Cerebellar cortex (tissue), 1 donor: ENCODE results near the gene PRR23E.

Experiments used
- DNase-seq: peaks from one replicate; pipeline ENCODE4 v3.0.0-alpha.2; 2015; ENCODE audit warnings: low spot score

PRR23E gene

DNA sequence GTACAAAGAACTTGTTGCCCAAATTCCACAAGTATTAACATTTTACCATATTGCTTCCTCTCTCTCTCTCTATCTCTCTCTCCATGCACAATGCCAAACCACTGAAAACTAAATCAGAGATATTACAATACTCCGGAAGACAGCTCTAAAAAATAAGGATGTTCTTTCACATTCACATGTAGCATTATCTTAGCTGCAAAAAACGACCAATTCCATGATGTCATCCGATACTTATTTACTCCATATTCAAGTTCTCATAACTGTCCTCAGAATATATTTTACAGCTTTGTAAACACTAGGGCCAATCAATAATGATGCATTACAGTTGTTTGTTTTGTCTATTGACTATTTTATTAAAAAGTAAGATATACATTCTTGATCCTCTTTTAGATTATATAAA, 7.7 kb upstream of the PRR23E start:
- no peak for DNase-seq

DNA sequence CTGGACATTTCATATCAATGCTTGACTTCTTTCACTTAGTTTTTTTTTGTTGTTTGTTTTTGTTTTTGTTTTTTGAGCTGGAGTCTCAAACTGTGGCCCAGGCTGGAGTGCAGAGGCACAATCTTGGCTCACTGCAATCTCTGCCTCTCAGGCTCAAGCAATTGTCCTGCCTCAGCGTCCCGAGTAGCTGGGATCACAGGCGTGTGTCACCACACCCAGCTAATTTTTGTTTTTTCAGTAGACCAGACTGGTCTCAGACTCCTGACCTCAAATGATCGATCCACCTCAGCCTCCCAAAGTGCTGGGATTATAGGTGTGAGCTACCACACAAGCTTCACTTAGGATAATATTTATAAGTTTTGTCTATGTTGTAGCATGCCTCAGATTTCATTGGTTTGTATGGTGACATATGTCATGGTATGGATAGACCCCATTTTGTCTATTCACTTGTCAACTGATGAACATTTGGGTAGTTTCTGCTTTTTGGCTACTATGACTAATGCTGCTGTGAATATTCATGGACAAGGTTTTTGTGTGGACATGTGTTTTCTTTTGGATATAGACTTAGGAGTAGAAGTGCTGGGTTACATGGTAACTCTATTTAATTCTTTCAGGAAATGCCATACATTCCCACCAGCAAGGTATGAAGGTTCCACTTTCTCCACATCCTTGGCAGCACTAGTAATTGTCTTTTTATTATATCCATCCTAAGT, 6.8 kb upstream of the PRR23E start:
- DNase-seq: no peak

DNA sequence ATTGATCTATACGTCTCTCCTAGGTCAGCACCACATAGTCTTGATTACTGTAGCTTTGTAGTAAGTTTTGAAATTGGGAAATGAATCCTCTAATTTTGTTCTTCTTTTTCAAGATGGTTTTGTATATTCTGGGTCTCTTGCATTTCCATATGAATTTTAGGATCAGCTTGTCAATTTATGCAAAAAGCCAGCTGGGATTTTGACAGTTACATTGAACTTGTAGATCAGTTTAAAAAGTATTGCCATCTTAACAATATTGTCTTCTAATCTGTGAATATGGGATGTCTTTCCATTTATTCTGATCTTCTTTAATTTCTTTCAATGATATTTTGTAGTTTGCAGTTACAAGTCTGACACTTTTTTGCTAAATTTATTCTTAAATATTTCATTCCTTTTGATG, 5.6 kb upstream of the PRR23E start:
- no peak for DNase-seq

DNA sequence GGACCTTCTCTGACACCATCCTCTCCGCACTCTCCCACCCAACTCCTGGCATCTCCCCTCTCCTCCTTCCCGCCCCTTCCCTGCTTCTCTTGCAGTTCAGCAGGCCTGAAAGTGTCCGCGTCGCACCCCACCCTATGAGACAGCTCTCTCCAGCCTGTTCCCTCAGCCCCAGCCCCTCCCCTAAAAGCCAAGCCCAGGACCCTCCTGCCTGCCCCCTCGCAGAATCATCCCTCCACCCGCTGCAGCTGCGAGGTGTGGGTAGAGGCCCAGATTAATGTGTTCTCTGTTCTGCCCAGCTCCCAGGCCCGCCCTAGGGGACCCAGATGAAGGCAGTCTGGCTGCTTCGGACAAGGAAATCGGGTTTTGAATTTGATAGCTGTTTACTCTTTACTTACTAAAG, 410 bp downstream of the PRR23E start:
- DNase-seq: no peak

DNA sequence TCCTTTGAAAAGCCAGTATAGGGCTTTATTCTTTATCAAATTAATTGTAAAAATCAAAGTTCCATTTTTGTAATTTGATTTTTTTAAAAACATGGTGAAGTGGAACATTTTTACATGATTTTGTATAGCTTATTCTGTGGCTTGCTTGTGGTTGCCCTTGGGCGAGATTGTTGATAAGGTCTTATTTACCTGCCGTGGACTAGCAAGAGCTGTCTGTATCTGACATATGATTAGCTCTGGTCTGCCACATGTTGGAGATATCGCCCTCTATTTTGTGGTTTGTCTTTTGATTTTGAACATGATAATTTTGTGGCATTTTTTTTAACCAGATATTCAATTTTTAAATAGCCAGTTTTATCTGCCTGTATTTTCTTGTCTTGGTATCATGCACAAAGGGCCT, 844 bp downstream of the PRR23E start:
- no peak for DNase-seq

DNA sequence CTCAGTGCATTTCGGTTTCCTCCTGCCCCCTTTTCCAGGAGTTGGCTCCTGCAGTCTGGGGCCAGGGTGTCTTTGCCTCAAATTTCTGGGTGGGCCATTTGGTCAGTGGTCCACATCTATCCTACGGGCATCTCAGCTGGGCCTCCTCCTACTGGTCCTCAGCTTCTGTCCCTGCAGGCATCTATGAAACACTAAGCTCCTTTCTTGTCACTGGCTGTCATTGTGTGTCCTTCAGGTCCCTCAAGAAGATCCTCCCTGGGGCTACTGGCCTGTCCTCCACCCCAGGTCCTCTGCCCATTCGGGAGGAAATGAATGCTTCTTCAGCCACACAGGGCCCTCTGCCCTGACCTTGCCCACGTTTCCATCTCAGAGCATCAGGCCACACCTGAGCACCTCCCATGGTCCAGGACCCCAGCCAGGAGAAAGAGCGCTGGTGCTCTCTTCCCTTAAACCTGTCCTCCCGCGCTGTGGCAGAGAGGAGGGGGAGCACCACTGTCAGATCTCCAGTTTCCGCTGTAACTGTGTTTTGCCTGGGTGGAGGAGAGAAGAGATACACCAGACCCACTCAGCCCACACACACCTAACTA, 1.8 kb downstream of the PRR23E start:
- DNase-seq: no peak

DNA sequence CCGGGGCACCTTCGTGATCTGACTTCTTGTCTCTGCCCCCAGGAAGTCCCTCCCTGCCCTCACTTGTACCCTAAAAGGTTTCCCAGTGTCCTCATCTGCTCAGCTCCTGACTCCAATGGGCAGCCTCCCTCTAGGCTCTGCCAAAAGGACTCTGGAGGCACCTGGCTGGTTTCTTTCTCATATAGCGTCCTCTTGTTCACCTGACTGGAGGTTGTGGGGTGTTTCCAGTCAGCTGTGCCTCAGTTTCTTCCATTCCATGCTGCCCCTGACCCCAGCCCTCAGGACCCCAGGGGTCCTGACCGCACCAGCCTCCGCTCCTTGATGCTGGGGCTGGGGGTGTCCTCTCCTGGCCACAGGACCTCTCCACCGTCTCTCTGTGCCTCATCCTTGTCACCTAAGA, 2.5 kb downstream of the PRR23E start:
- DNase-seq: no peak

DNA sequence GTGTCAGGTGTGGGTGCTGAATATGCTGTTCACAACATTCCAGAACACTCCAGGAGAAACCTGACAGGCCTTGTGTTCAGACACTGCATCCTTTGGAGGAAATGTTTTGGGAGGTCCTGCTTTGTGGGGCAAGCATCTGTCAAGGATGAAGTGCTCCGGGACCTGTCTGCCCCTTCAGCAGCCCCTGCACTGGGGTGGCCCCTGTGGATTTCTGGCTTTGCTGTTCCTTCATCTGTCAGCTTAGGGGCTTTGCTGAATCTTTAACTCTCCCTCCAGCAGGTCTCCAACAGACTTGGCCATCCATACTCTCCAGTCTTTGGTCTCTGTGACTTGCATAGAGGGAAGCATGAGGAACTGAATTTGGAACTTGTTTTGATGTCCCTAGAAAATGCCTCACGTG, 3.1 kb downstream of the PRR23E start:
- no peak for DNase-seq

DNA sequence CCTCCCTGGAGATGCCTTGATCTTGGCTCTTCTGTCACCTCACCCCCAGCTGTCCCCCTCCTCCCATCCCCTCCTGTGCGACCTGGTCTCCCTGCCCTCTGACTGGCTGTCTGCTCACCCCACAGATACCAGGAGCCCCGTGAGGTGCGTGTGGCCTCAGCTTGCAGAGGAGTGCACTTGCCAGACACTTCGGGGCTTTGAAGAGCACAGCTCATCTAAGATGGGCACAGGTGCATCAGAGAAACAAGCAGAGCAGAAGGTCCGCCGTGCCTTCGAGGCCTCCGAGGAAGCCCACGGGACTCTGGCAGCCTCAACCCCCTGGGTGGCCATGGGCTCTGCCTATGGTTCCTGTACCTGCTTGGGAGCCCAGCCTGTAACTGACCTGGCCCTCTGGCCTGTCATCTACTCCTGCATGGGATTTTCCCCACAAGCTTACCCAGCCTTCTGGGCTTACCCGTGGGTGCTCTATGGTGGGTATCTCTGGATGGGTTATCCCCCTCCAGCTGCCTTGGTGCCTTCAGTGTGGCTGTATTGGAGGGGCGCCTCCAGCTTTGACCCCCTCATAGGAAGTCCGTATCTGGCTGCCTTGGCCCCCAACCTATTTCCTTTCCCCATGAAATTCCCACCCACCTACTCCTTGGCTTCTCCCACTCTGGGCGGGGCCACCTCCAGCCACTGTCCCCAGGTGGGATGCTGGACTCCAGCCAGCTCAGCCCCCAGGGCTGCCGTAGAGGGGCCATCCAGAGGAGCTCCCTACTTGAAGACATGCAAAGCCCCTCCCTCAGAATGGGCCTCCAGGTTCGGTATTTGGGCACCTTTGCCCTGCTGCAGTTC, 3.8 kb downstream of the PRR23E start:
- no peak for DNase-seq

DNA sequence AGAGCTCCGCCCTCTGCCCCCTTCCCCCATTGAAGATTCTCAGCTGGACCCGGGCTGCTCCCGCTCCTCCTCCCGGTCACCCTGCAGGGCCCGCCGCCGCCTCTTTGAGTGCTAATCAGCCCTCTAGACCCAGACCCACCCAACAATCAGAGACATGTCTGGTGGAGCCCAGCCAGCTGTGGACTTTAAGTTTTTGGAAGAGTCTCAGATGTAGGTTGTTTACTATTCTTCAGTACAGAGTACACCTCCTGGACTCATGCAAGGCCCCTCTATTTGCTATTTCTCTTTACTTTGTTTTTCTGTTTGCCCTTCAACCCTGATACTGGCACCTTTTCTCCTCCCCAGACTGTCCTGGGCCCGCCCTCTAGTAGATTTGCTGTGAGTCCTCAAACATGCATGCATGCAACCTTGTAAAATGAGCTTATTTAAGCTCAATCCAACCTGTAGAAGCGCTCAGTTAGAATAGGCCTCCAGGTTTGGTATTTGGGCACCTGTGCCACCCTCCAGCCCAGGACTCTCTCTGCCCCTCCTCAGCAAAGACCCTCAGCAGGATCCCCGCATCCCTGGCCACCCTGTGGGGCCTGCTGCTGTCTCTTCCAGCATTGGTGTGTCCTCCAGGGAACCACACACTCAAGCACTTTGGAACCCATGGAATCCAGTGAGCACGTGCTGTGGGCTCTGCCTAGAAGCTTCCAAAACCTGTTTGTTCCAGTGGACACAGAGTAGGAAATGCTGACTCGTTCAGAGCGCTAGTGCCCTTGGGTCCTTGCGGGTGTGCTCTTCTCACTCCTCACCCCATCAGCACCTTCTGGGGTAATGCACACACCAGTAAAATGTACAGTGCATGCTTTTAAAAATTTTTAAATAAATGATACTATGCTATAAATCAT, 4.6 kb downstream of the PRR23E start:
- no peak for DNase-seq

DNA sequence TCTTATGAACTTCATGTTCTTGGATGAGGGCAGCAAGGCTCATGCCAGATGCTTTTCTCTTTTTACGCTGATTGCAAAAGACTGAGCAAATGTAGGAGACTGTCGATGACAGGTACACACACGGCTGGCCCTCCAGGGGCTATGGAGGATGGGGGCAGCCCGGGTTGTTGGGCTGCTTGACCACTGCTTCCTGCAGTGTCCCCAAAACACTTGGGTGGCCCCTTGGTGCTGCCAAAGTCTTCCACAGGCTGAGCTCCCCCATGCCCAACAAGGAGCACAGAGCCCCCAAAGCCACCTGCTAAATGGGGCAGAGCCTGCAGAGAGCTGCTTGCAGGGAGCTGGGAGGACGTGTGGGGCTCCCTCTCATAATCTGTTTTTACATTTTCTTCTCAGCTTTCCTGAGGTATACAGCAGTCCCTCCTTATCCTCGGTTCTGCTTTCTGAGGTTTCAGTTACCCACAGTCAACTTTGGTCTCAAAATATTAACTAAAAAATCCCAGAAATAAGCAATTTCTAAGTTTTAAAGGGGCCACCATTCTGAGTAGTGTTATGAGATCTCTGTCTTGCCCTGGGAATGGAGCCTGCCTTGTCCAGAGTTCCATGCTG, 7.3 kb downstream of the PRR23E start:
- no peak for DNase-seq

DNA sequence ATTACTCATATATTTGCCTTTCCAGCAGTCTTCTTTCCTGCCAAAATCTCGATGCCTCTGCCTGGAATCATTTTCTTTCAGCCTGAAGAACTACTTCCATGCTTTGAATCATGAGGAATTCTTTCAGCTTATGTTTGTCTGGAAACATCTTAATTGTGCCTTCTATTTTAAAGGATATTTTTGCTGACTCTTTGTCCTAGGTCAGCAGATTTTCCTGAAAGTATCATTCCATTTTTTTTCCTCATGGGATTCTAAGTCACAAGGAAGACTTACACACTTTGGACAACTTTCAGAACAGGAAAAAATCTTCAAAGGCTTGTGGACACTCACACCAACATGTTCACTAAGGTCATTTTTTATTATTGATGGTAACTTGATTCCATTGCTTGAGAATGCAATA, 10.1 kb downstream of the PRR23E start:
- DNase-seq: no peak

DNA sequence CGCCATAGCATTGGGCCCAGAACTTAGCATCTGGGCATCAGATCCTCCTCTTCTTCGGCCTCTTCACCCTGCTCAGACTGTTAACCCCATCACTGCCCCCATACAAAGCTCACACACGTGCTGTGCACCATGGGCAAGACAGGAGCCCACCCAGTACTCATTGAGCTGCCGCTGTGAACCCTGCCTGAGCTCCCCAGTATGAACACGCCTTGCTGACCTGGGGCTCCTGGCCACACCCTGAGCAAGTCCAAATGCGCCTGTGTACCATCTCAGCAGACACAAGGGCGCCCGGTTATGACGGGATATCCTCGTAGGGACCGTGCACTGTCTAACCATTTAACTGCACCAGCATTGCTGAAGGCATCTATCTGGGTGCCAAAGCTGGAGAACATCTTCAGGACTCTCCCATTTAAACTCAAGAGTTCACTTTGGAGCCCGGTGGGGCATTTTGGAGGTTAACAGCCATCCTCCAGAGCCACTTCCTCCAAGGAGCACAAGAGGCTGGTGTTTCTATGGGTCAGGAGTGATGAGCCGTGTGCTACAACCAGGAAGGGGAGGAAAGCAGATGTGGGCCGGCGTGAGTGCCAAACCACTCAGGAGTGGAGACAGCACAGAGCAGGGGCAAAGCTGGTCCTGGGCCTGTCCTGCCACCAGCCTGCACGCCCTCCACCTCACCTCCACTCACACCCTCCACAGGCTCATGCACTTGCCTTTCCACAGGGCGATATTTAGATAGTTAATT, 12.1 kb downstream of the PRR23E start:
- no peak for DNase-seq

DNA sequence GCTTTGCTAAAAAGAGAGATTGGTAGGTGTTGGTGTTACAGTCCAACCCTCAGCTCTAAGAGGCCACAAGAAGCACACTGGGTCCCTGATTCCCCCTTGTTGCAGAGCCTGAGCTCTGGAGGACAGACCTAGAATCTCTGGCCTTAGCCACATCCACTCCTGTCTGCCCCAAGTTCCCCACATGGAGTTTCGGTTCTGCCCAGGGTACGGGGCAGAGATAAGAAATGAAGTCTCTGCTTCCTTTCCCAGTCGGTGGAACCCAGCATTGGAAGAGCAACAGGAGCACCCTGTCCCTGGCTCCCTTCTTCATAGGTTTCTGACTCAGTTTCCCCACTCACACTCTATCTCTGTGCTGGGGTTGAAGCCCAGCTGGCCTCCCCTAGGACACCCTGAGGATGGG, 13.2 kb downstream of the PRR23E start:
- no peak for DNase-seq

DNA sequence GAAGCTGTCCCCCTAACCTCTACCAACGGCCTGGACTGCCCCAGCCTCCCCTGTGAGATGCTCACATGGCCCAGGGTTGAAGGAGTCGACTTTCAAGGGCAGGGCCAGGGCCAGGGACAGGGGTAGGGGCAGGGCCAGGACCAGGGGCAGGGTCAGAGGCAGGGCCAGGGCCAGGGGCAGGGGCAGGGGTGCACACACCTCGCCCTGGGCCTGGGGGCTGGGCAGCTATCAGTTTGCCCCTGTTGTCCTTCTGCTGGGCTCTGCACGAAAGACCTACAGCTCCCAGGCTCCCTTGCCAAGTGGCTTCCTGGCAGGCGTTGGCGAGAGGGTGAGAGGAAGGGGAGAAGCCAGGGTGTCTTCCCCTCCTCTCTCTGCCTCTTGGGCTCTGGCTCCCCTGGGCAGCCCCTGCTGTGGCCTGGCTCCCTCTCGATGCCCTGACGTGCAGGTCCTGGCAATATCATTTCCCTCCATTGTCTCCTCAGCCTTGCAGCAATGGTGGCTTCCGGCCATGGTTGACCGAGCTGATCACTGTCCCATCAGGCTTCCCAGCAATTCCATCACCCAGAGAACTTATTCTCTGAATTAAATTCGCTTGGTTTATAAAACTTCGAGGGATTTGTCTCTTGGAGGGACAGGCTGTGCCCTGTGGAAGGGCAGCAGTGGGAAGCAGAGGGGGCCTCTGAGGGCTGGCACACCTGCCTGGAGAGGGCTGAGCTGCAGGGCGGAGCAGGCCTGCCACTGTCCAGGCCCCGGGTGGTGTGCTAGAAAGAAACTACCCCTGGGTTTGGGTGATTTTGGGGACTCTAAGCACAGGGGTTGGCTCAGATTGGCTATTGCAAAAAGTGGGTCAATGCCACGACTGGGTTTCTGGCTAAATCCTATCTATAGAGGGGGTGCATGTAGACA, 13.9 kb downstream of the PRR23E start:
- DNase-seq: no peak

DNA sequence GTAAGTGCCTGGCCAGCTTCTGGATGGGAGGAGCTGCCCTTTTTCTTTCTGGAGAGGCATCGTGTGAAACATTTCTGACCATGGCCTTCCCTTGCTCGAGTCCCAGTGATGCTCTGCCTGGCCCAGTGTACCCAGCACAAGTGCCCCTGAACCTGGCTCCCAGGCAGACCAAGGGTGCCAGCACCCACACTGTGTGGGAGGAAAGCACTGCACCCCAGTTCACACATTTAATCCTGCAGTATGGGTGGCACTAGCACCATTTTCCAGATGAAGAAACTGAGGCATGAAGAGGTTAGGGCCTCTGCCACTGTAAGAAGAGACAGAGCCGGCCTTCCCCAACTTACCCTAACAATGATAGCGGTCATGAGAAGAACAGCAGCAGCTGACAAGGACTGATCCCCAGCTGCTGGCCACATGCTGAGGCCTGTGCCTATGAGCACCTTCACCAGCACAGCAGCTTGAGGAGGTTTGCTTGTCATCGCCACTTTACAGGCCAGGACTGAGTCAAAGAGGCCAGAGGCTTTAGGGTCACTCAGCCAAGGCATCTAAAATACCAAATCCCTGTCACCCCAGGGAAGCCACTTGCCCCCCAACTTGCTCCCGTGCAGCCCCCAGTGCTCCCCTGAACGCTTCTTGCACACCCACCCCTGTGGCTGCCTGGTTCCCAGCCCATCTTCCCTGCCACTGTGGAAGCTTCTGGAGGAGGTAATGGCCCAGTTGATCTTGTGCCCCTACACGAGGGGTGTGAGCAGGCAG, 15.0 kb downstream of the PRR23E start:
- DNase-seq: no peak

DNA sequence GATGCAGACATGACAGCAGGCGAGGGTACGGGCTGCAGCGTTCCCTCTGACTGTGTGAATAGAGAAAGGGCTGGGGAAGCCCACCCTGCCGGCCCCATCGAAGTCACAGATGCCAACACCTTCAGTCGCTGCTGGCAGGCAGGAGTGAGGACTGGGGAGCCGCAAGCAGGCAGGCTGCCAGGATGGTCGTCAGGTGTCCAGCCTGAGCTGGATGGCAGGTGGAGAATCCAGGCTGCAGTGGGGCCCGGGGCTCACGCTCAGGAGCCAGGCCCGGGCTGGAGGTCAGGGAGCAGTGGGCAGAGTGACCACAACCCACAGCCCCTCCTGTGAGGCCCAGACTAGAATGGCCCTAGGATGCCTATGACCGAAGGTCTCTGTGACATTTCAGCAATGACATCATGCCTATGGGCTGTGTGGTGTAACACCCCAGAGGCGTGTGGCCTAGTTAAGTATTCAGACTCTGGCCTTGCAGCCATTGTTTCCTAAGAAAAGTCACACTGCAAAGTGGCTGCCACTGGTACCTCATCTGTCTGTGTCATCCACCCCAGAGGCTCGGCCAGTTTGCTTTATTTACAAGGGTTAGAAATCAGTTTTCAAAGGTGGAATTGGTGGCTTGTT, 15.7 kb downstream of the PRR23E start:
- DNase-seq: no peak

DNA sequence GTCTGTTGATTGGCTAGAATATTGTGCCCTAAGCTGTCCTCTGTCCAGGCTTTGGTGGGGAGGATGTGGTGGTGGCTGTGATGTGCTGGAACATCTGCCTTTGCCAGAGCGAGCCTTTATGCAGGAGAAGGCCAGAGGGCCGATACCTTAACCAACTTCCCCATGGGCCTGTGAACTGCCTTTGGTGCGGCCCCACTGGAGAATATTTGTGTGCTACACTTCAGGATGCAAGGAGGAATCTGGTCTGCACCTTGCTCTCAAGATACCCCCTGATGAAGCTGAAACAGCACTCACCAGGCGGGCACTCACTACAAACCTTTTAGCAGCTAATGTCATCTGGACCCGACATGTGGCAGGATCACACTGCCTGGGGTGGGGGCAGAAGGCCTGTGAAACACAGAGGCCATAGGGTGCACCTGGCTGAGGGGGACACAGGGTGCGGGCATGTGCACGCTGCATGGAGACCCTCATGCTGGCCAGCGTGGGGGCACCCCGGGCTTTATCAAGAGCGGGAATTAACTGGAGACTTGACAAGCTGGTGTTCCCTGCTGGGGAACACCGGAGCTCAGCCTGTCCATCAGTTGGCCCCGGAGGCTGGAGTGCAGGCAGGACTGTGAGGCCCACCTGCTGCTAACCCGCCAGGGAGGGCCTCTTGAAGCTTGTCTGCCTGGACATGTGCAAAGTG, 16.4 kb downstream of the PRR23E start:
- no peak for DNase-seq
